HepG2 (cell line): Measurements from ENCODE around the gene HSD17B2. TPM values are rescaled to one million over a fixed set of nuclear protein-coding genes. Genes with fewer than 3 reads are reported as not detected.

Experiments used
- ARNT2 ChIP-seq: sonication (generic); formaldehyde crosslinking; IDR thresholded peaks from 2 replicates; pipeline ENCODE4 v1.8.0; 2022; ENCODE audit warnings: mild to moderate bottlenecking, low read depth, missing genetic modification reagents, moderate library complexity
- PRMT3 ChIP-seq: sonication (generic); formaldehyde crosslinking; IDR thresholded peaks from 2 replicates; pipeline ENCODE4 v1.8.1; 2022; ENCODE audit warnings: low read depth, mild to moderate bottlenecking, moderate library complexity, missing genetic modification reagents, borderline replicate concordance
- RORA ChIP-seq: sonication (generic); formaldehyde crosslinking; IDR thresholded peaks from 2 replicates; pipeline ENCODE4 v1.5.0; 2020; ENCODE audit warnings: mild to moderate bottlenecking, missing genetic modification reagents, moderate library complexity
- SMAD3 ChIP-seq: sonication (generic); formaldehyde crosslinking; IDR thresholded peaks from 2 replicates; pipeline ENCODE4 v1.4.0; 2020; ENCODE audit warnings: missing genetic modification reagents
- TSC22D2 ChIP-seq: sonication (generic); formaldehyde crosslinking; IDR thresholded peaks from 2 replicates; pipeline ENCODE4 v1.5.1; 2020; ENCODE audit warnings: missing genetic modification reagents, mild to moderate bottlenecking, borderline replicate concordance
- ZNF547 ChIP-seq: sonication (generic); formaldehyde crosslinking; IDR thresholded peaks from 2 replicates; pipeline ENCODE4 v1.5.1; 2020; ENCODE audit warnings: mild to moderate bottlenecking, missing genetic modification reagents
- ZNF577 ChIP-seq: sonication (generic); formaldehyde crosslinking; IDR thresholded peaks from 2 replicates; pipeline ENCODE4 v1.4.0; 2020; ENCODE audit warnings: mild to moderate bottlenecking, low read depth, missing genetic modification reagents, borderline replicate concordance
- ZNF713 ChIP-seq: sonication (generic); formaldehyde crosslinking; IDR thresholded peaks from 2 replicates; pipeline ENCODE4 v1.4.0; 2020; ENCODE audit warnings: mild to moderate bottlenecking, missing genetic modification reagents
- ZNF75D ChIP-seq: sonication (generic); formaldehyde crosslinking; IDR thresholded peaks from 2 replicates; pipeline ENCODE4 v1.8.1; 2023; ENCODE audit warnings: missing genetic modification reagents, mild to moderate bottlenecking, borderline replicate concordance
- polyA plus RNA-seq, 8 experiments: library from polyadenylated mRNA; depleted of rRNA in 3 of 8; stranded (reverse) in 7 of 8; unstranded in 1 of 8; fragments of >200 nt; fragmentation: Illumina TruSeq in 4 of 8; extraction: Trizol in 4 of 8; gene quantifications; 2 replicates each; pipeline versions ENCODE4 v1.2.1 to v1.2.3, GENCODE V29; 2011 to 2016; ENCODE audit warnings: low read depth in 4 of 8, missing spikeins in 1 of 8, mixed read lengths in 1 of 8; ENCODE audit not compliant: insufficient read depth in 1 of 8
- total RNA-seq, 5 experiments: library from RNA; depleted of rRNA; stranded (reverse); fragments of >200 nt; fragmentation: Illumina TruSeq; extraction: Trizol; gene quantifications; 2 replicates each; pipeline ENCODE4 v1.2.3, GENCODE V29; 2016; ENCODE audit warnings: low read depth in 1 of 5
- TF ChIP-seq, protein P1 (sequence below): IDR thresholded peaks from 2 replicates; pipeline ENCODE4 v1.6.1; 2016; ENCODE audit warnings: low read depth, control low read depth
- TF ChIP-seq, protein P2 (sequence below): sonication (generic); formaldehyde crosslinking; IDR thresholded peaks from 2 replicates; pipeline ENCODE4 v1.4.0; 2020; ENCODE audit warnings: missing genetic modification reagents
- TF ChIP-seq, protein P3 (sequence below): sonication (generic); formaldehyde crosslinking; IDR thresholded peaks from 2 replicates; pipeline ENCODE4 v1.4.0; 2020; ENCODE audit warnings: mild to moderate bottlenecking, missing genetic modification reagents, borderline replicate concordance
- TF ChIP-seq, protein P4 (sequence below): sonication (generic); formaldehyde crosslinking; IDR thresholded peaks from 2 replicates; pipeline ENCODE4 v1.5.0; 2020; ENCODE audit warnings: mild to moderate bottlenecking, missing genetic modification reagents, borderline replicate concordance
- TF ChIP-seq, protein P5 (sequence below): sonication (generic); formaldehyde crosslinking; IDR thresholded peaks from 2 replicates; pipeline ENCODE4 v1.5.0; 2020; ENCODE audit warnings: mild to moderate bottlenecking, missing genetic modification reagents

HSD17B2 gene
- total and polyA plus RNA-seq, 2 of the 13 experiments (the other 11 are each of a cell fraction or from before 2014, with no cell fraction given): 26.3 to 69.3 TPM

DNA sequence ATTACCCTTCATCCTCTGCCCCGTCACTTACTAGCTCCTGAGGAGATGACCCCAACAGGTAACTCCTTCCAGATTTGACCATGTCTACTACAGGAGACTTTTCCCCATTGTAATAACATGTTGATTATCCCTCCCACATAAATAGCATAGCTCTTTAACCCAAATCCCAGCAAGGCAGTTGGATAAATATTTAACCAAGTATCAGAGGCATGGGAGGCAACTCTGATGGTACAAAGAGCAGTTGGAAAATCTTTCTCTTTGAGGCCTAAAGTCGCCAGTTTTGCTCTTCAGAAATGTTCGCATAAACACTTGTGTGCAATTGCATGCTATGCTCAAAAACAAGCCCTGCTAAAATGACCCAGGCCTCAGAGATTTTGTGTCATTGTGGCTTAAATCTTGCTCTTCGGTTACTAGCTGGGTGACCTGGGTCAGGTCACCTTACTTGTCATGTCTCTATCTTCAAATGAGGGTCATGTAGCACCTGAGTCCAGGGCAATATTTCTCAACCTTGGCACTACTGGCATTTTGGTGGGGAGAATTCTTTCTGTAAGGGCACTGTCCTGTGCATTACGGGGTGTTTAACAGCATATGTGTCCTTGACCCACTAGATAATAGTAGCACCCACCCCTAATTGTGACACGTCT, 48.8 kb downstream of the HSD17B2 start (continued):
- TF ChIP-seq, protein P1, sequence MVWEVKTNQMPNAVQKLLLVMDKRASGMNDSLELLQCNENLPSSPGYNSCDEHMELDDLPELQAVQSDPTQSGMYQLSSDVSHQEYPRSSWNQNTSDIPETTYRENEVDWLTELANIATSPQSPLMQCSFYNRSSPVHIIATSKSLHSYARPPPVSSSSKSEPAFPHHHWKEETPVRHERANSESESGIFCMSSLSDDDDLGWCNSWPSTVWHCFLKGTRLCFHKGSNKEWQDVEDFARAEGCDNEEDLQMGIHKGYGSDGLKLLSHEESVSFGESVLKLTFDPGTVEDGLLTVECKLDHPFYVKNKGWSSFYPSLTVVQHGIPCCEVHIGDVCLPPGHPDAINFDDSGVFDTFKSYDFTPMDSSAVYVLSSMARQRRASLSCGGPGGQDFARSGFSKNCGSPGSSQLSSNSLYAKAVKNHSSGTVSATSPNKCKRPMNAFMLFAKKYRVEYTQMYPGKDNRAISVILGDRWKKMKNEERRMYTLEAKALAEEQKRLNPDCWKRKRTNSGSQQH: no peak
- TF ChIP-seq, protein P2, sequence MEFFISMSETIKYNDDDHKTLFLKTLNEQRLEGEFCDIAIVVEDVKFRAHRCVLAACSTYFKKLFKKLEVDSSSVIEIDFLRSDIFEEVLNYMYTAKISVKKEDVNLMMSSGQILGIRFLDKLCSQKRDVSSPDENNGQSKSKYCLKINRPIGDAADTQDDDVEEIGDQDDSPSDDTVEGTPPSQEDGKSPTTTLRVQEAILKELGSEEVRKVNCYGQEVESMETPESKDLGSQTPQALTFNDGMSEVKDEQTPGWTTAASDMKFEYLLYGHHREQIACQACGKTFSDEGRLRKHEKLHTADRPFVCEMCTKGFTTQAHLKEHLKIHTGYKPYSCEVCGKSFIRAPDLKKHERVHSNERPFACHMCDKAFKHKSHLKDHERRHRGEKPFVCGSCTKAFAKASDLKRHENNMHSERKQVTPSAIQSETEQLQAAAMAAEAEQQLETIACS: no peak
- TF ChIP-seq ZNF547 (CRISPR knock-in tag) (no peak), SMAD3 (no peak), PRMT3 (CRISPR knock-in tag) (no peak), RORA (CRISPR knock-in tag) (no peak), TSC22D2 (CRISPR knock-in tag) (no peak), ARNT2 (CRISPR knock-in tag) (no peak), ZNF75D (no peak), ZNF713 (CRISPR knock-in tag) (no peak), ZNF577 (CRISPR knock-in tag) (no peak)
- TF ChIP-seq, protein P3, sequence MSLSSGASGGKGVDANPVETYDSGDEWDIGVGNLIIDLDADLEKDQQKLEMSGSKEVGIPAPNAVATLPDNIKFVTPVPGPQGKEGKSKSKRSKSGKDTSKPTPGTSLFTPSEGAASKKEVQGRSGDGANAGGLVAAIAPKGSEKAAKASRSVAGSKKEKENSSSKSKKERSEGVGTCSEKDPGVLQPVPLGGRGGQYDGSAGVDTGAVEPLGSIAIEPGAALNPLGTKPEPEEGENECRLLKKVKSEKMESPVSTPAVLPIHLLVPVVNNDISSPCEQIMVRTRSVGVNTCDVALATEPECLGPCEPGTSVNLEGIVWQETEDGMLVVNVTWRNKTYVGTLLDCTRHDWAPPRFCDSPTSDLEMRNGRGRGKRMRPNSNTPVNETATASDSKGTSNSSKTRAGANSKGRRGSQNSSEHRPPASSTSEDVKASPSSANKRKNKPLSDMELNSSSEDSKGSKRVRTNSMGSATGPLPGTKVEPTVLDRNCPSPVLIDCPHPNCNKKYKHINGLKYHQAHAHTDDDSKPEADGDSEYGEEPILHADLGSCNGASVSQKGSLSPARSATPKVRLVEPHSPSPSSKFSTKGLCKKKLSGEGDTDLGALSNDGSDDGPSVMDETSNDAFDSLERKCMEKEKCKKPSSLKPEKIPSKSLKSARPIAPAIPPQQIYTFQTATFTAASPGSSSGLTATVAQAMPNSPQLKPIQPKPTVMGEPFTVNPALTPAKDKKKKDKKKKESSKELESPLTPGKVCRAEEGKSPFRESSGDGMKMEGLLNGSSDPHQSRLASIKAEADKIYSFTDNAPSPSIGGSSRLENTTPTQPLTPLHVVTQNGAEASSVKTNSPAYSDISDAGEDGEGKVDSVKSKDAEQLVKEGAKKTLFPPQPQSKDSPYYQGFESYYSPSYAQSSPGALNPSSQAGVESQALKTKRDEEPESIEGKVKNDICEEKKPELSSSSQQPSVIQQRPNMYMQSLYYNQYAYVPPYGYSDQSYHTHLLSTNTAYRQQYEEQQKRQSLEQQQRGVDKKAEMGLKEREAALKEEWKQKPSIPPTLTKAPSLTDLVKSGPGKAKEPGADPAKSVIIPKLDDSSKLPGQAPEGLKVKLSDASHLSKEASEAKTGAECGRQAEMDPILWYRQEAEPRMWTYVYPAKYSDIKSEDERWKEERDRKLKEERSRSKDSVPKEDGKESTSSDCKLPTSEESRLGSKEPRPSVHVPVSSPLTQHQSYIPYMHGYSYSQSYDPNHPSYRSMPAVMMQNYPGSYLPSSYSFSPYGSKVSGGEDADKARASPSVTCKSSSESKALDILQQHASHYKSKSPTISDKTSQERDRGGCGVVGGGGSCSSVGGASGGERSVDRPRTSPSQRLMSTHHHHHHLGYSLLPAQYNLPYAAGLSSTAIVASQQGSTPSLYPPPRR: peak; percentile 39; the same call in 1 of the 2 replicates
- TF ChIP-seq, protein P4, sequence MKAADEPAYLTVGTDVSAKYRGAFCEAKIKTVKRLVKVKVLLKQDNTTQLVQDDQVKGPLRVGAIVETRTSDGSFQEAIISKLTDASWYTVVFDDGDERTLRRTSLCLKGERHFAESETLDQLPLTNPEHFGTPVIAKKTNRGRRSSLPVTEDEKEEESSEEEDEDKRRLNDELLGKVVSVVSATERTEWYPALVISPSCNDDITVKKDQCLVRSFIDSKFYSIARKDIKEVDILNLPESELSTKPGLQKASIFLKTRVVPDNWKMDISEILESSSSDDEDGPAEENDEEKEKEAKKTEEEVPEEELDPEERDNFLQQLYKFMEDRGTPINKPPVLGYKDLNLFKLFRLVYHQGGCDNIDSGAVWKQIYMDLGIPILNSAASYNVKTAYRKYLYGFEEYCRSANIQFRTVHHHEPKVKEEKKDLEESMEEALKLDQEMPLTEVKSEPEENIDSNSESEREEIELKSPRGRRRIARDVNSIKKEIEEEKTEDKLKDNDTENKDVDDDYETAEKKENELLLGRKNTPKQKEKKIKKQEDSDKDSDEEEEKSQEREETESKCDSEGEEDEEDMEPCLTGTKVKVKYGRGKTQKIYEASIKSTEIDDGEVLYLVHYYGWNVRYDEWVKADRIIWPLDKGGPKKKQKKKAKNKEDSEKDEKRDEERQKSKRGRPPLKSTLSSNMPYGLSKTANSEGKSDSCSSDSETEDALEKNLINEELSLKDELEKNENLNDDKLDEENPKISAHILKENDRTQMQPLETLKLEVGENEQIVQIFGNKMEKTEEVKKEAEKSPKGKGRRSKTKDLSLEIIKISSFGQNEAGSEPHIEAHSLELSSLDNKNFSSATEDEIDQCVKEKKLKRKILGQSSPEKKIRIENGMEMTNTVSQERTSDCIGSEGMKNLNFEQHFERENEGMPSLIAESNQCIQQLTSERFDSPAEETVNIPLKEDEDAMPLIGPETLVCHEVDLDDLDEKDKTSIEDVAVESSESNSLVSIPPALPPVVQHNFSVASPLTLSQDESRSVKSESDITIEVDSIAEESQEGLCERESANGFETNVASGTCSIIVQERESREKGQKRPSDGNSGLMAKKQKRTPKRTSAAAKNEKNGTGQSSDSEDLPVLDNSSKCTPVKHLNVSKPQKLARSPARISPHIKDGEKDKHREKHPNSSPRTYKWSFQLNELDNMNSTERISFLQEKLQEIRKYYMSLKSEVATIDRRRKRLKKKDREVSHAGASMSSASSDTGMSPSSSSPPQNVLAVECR: no peak
- TF ChIP-seq, protein P5, sequence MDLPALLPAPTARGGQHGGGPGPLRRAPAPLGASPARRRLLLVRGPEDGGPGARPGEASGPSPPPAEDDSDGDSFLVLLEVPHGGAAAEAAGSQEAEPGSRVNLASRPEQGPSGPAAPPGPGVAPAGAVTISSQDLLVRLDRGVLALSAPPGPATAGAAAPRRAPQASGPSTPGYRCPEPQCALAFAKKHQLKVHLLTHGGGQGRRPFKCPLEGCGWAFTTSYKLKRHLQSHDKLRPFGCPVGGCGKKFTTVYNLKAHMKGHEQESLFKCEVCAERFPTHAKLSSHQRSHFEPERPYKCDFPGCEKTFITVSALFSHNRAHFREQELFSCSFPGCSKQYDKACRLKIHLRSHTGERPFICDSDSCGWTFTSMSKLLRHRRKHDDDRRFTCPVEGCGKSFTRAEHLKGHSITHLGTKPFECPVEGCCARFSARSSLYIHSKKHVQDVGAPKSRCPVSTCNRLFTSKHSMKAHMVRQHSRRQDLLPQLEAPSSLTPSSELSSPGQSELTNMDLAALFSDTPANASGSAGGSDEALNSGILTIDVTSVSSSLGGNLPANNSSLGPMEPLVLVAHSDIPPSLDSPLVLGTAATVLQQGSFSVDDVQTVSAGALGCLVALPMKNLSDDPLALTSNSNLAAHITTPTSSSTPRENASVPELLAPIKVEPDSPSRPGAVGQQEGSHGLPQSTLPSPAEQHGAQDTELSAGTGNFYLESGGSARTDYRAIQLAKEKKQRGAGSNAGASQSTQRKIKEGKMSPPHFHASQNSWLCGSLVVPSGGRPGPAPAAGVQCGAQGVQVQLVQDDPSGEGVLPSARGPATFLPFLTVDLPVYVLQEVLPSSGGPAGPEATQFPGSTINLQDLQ: no peak
